Trophoblast cell (in vitro differentiated cells and primary cell): ENCODE results near the gene ZBTB34.
"Not testable (repeated sequence)": the region's sequence is repeated elsewhere in the genome, so short reads cannot be mapped to it uniquely, and the experiment has no call there.

Experiments
- DNase-seq, 2 donors: peaks; one replicate each; pipeline ENCODE4 v3.0.0-alpha.2; 2016
- H2AFZ ChIP-seq: 2 replicates; pipeline ENCODE4 v1.6.1; 2013; ENCODE audit warnings: low read length, moderate library complexity, mild to moderate bottlenecking; ENCODE audit not compliant: insufficient read depth, poor library complexity
- H2AK5ac ChIP-seq: 2 replicates; pipeline ENCODE4 v1.6.1; 2013; ENCODE audit warnings: mild to moderate bottlenecking, low read length
- H2BK120ac ChIP-seq: 2 replicates; pipeline ENCODE4 v1.6.1; 2013; ENCODE audit warnings: low read length, mild to moderate bottlenecking, moderate library complexity; ENCODE audit not compliant: insufficient read depth, poor library complexity
- H2BK12ac ChIP-seq: 2 replicates; pipeline ENCODE4 v1.6.1; 2013; ENCODE audit warnings: mild to moderate bottlenecking, low read length, moderate library complexity
- H2BK5ac ChIP-seq: 2 replicates; pipeline ENCODE4 v1.6.1; 2013; ENCODE audit warnings: low read length, low read depth, moderate library complexity, mild to moderate bottlenecking; ENCODE audit not compliant: poor library complexity
- H3K14ac ChIP-seq: 2 replicates; pipeline ENCODE4 v1.6.1; 2013; ENCODE audit warnings: mild to moderate bottlenecking, low read length
- H3K18ac ChIP-seq: 2 replicates; pipeline ENCODE4 v1.6.1; 2013; ENCODE audit warnings: mild to moderate bottlenecking, low read length
- H3K23ac ChIP-seq: 2 replicates; pipeline ENCODE4 v1.6.1; 2013; ENCODE audit warnings: low read length
- H3K27ac ChIP-seq: 2 replicates; pipeline ENCODE4 v1.5.1; 2013; ENCODE audit warnings: low read depth, mild to moderate bottlenecking, inconsistent platforms, low read length, moderate library complexity
- H3K27me3 ChIP-seq: 2 replicates; pipeline ENCODE4 v1.6.1; 2013; ENCODE audit warnings: inconsistent platforms, mild to moderate bottlenecking, low read length, moderate library complexity; ENCODE audit not compliant: insufficient read depth
- H3K36me3 ChIP-seq, 2 experiments: 1 replicate in 1 of 2; 2 replicates in 1 of 2; pipeline ENCODE4 v1.6.1; 2013; ENCODE audit warnings: low read length in 2 of 2, mild to moderate bottlenecking in 2 of 2, moderate library complexity in 1 of 2; ENCODE audit not compliant: insufficient read depth in 2 of 2, control insufficient read depth in 1 of 2
- H3K4ac ChIP-seq: 2 replicates; pipeline ENCODE4 v1.6.1; 2013; ENCODE audit warnings: low read depth, mild to moderate bottlenecking, low read length, moderate library complexity
- H3K4me1 ChIP-seq, 2 experiments: 1 replicate in 1 of 2; 2 replicates in 1 of 2; pipeline ENCODE4 v1.6.1; 2013; ENCODE audit warnings: low read length in 2 of 2, mild to moderate bottlenecking in 2 of 2, moderate library complexity in 1 of 2; ENCODE audit not compliant: insufficient read depth in 2 of 2, control insufficient read depth in 1 of 2
- H3K4me2 ChIP-seq: 2 replicates; pipeline ENCODE4 v1.6.1; 2013; ENCODE audit warnings: inconsistent platforms, mild to moderate bottlenecking, low read length, moderate library complexity
- H3K4me3 ChIP-seq: 2 replicates; pipeline ENCODE4 v1.5.1; 2013; ENCODE audit warnings: mild to moderate bottlenecking, low read depth, low read length, inconsistent platforms
- H3K79me1 ChIP-seq: one replicate; pipeline ENCODE4 v1.6.1; 2013; ENCODE audit warnings: low read length
- H3K79me2 ChIP-seq: 2 replicates; pipeline ENCODE4 v1.6.1; 2013; ENCODE audit warnings: low read length, mild to moderate bottlenecking; ENCODE audit not compliant: control insufficient read depth, insufficient read depth, poor library complexity
- H3K9ac ChIP-seq: 2 replicates; pipeline ENCODE4 v1.6.1; 2013; ENCODE audit warnings: mild to moderate bottlenecking, low read length
- H3K9me3 ChIP-seq: 2 replicates; pipeline ENCODE4 v1.6.1; 2013; ENCODE audit warnings: low read depth, mild to moderate bottlenecking, control low read depth, inconsistent platforms, low read length; ENCODE audit not compliant: insufficient read depth
- H4K12ac ChIP-seq: 2 replicates; pipeline ENCODE4 v1.6.1; 2013; ENCODE audit warnings: low read depth, mild to moderate bottlenecking, low read length, moderate library complexity
- H4K8ac ChIP-seq: 2 replicates; pipeline ENCODE4 v1.6.1; 2013; ENCODE audit warnings: low read depth, mild to moderate bottlenecking, low read length, moderate library complexity
- H4K91ac ChIP-seq: one replicate; pipeline ENCODE4 v1.6.1; 2013; ENCODE audit warnings: low read depth, mild to moderate bottlenecking, low read length, moderate library complexity
- WGBS: extraction: QIAGEN DNeasy Blood & Tissue Kit; methylation state at CpG from one replicate; pipeline ENCODE4 v1.1.7; 2013; ENCODE audit warnings: missing lambda C conversion rate; ENCODE audit not compliant: insufficient read length, insufficient coverage; ENCODE audit errors: extremely low coverage; 5-methylcytosine and 5-hydroxymethylcytosine counted together

ZBTB34 gene

DNA sequence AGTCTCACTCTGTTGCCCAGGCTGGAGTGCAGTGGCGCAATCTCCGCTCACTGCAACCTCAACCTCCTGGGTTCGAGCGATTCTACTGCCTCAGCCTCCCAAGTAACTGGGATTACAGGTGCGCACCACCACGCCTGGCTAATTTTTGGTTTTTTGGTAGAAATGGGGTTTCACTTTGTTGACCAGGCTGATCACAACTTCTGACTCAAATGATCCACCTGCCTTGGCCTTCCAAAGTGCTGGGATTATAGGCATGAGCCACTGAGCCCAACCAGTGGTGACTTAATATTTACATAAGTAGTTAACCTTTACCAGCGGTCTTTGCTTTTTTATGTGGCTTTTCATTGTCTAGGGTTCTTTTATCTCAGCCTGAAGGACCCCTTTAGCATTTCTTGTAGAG is 36.4 kb upstream of the ZBTB34 start:
- not testable (repeated sequence) for H3K4ac ChIP-seq, DNase-seq, H3K79me2 ChIP-seq, H3K14ac ChIP-seq, H3K9me3 ChIP-seq, H2BK12ac ChIP-seq, H3K4me1 ChIP-seq, H3K18ac ChIP-seq, H2BK120ac ChIP-seq, H3K9ac ChIP-seq, H4K8ac ChIP-seq, H2AFZ ChIP-seq, H3K4me3 ChIP-seq, H3K27me3 ChIP-seq, H2AK5ac ChIP-seq, H4K91ac ChIP-seq, H3K27ac ChIP-seq, H4K12ac ChIP-seq, H3K36me3 ChIP-seq, H3K79me1 ChIP-seq, H3K23ac ChIP-seq, H2BK5ac ChIP-seq, H3K4me2 ChIP-seq
- WGBS, result no CpG with 5 or more reads among the region's 7 CpGs

DNA sequence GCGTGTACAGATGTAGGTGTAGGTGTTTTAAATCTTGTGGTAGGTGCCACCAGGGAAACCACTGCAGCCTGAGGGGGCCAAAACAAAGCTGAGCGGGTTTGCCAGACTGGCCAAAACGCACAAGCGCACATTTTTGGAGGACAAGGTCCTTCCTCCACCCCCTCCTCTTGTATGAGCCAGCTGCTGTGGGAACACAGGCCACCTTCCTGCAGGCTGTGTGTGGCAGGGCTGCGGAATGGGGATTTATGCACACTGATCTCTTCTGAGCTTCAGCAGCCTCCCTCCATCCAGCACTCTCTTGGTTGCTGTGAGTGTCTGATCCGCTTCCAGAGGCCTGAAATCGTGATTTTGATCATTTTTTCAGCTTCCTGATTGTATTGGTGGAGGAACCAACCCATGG is 33.2 kb upstream of the ZBTB34 start:
- no peak overlapping the region for H3K9ac ChIP-seq
- H3K9me3 ChIP-seq, result no peaks in the 10 kb centered on the region
- no peak overlapping the region for H4K8ac ChIP-seq
- H3K4ac ChIP-seq, result no peak overlapping the region
- no peak overlapping the region for H2BK12ac ChIP-seq
- H2BK120ac ChIP-seq, result no peak overlapping the region
- no peak overlapping the region for H4K91ac ChIP-seq
- H3K4me2 ChIP-seq, result no peak overlapping the region
- H3K36me3 ChIP-seq, result peaks cover 6 to 7% of the 10 kb centered on the region in 2 experiments
- no peak for DNase-seq
- no peak overlapping the region for H3K14ac ChIP-seq
- H4K12ac ChIP-seq, result no peak overlapping the region
- WGBS, result no CpG with 5 or more reads among the region's 7 CpGs
- H3K4me1 ChIP-seq, result peaks cover 0 to 1% of the 10 kb centered on the region in 2 experiments
- no peak overlapping the region for H2AK5ac ChIP-seq
- H2AFZ ChIP-seq, result no peak overlapping the region
- H3K27ac ChIP-seq, result no peak overlapping the region
- H3K23ac ChIP-seq, result peak overlapping the region; percentile 85
- no peaks in the 10 kb centered on the region for H3K79me2 ChIP-seq
- no peak overlapping the region for H3K4me3 ChIP-seq
- H3K79me1 ChIP-seq, result no peaks in the 10 kb centered on the region
- no peak overlapping the region for H2BK5ac ChIP-seq
- H3K18ac ChIP-seq, result no peak overlapping the region
- H3K27me3 ChIP-seq, result no peaks in the 10 kb centered on the region

- no peak overlapping the region for H2AFZ ChIP-seq
- H3K18ac ChIP-seq, result no peak overlapping the region
- H3K23ac ChIP-seq, result no peak overlapping the region
- H3K14ac ChIP-seq, result no peak overlapping the region
- peaks cover 16 to 22% of the 10 kb centered on the region in 2 experiments for H3K36me3 ChIP-seq
- no CpG with 5 or more reads among the region's 1 CpG for WGBS
- no peak overlapping the region for H3K27ac ChIP-seq
- H3K27me3 ChIP-seq, result no peaks in the 10 kb centered on the region
- peaks cover 0 to 1% of the 10 kb centered on the region in 2 experiments for H3K4me1 ChIP-seq
- H4K12ac ChIP-seq, result no peak overlapping the region
- no peak overlapping the region for H2AK5ac ChIP-seq
- no peak overlapping the region for H2BK12ac ChIP-seq
- H3K79me1 ChIP-seq, result no peaks in the 10 kb centered on the region
- no peaks in the 10 kb centered on the region for H3K79me2 ChIP-seq
- H3K4ac ChIP-seq, result no peak overlapping the region
- no peak overlapping the region for H2BK120ac ChIP-seq
- H3K9ac ChIP-seq, result no peak overlapping the region
- no peak for DNase-seq
- no peaks in the 10 kb centered on the region for H3K9me3 ChIP-seq
- H4K8ac ChIP-seq, result no peak overlapping the region
- no peak overlapping the region for H3K4me2 ChIP-seq
- no peak overlapping the region for H3K4me3 ChIP-seq
- no peak overlapping the region for H4K91ac ChIP-seq
- no peak overlapping the region for H2BK5ac ChIP-seq
Observed at GRCh38 chr9:126829035-126829434, 31.4 kb upstream of the ZBTB34 start.

DNA sequence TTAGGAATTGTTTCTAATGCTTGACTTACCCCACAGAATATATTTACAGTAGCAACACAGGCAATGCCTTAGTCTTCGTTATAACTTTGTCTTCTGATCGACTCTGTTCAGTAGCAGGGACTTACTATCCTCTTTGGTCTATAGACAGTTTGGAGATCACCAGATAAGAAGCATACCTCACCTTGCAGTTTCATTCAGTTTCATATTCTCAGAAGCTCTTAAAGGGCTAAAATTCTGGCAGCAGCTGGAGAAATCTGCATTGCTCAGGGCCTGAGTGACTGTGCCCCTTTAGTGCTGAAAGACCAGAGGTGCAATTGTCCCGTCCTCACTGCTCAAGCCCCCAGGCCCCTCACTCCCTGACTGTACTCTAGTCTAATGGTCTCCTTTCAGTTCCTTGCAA is 29.6 kb upstream of the ZBTB34 start:
- no peak overlapping the region for H3K4me3 ChIP-seq
- peaks cover 0 to 1% of the 10 kb centered on the region in 2 experiments for H3K4me1 ChIP-seq

More for the DNA sequence above, 29.6 kb upstream of the ZBTB34 start:
- H2BK12ac ChIP-seq, result no peak overlapping the region
- WGBS, result no CpG with 5 or more reads among the region's 3 CpGs
- no peak overlapping the region for H3K27ac ChIP-seq
- H3K4ac ChIP-seq, result no peak overlapping the region
- H3K9me3 ChIP-seq, result no peaks in the 10 kb centered on the region
- H3K23ac ChIP-seq, result no peak overlapping the region
- peak overlapping the region; percentile 47 for H4K8ac ChIP-seq
- H3K79me1 ChIP-seq, result no peaks in the 10 kb centered on the region
- DNase-seq, result no peak
- H2BK120ac ChIP-seq, result no peak overlapping the region
- H3K4me2 ChIP-seq, result no peak overlapping the region
- H2AK5ac ChIP-seq, result no peak overlapping the region
- no peak overlapping the region for H2AFZ ChIP-seq
- no peak overlapping the region for H3K18ac ChIP-seq
- H2BK5ac ChIP-seq, result no peak overlapping the region
- H4K12ac ChIP-seq, result no peak overlapping the region
- no peak overlapping the region for H3K9ac ChIP-seq
- no peaks in the 10 kb centered on the region for H3K79me2 ChIP-seq
- no peak overlapping the region for H4K91ac ChIP-seq
- H3K14ac ChIP-seq, result no peak overlapping the region
- H3K36me3 ChIP-seq, result peaks cover 19 to 21% of the 10 kb centered on the region in 2 experiments
- no peaks in the 10 kb centered on the region for H3K27me3 ChIP-seq
